ENCODE measurements around the gene RXRA. TPM values are rescaled to one million over a fixed set of nuclear protein-coding genes. Genes with fewer than 3 reads are reported as not detected.

RXRA gene
- 12.5 and 22.6 TPM in 2 replicates for total RNA-seq (2014; rRNA removed; shearing (Covaris generic))

DNA sequence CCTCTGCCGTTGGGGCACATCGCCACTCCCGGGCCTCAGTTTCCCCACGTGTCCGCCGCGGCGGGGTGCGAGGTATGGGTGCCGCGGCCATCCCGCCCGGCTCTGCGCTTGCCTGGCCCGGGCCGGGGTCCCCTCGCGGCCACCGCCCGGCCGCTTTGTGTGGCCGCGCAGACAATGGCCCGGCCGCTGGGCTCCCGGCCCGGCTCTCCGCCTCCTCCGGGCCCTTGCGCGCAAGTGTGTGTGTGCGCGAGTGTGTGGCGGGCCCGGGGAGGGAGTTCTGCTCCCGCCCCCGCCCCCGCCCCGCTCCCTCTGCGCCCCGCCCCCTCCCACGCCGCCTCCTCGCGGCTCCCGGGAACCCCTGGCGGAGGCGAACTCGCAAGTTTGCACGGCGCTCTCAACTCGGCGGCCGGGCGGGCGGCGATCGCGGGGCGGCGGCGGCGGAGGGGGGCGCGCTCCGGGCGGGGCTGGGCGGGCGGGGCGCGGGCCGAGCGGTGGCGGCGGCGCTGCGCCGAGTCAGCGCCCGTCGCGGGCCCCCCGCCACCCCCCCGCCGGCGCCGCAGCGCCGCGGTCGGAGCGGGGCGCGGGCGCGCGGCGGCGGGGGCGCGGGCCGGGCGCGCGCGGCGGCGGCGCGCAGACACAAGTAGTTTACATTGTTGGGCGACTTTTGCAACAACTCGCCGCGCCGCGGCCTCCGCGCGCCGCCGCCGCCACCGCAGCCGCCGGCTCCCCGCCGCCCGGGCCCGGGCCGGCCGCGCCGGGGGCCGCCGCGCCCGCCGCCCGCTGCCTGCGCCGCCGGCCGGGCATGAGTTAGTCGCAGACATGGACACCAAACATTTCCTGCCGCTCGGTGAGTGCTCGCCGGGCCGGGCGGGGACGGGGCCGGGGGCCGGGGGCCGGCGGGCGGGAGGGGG, at the start of gene RXRA:
TSS of gene RXRA (plus strand) at position 643 of the 911 bp plus-strand sequence. CDS start at position 820, 177 bp downstream.
- DNase-seq (ENCODE audit: low read depth), result peak; percentile 77

DNA sequence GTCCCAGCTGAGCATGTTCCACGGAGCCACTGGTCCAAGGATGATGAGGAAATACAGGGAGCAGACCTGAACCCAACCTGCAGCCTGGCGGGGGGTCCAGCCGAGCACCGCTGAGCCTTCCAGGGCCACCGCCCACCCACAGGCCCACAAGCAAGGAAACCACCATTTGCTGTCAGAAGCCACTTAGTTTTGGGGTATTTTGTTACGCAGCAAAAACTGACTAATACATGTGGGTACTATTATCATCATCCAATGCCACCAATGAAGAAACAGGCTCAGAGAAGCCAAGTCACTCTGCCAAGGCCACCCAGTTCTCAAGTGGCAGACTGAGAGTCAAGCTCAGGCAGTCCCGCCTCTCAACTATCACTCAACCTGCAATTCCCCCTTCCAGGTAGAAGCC, 48.0 kb upstream of the RXRA start:
- DNase-seq (ENCODE audit: low read depth), result no peak

DNA sequence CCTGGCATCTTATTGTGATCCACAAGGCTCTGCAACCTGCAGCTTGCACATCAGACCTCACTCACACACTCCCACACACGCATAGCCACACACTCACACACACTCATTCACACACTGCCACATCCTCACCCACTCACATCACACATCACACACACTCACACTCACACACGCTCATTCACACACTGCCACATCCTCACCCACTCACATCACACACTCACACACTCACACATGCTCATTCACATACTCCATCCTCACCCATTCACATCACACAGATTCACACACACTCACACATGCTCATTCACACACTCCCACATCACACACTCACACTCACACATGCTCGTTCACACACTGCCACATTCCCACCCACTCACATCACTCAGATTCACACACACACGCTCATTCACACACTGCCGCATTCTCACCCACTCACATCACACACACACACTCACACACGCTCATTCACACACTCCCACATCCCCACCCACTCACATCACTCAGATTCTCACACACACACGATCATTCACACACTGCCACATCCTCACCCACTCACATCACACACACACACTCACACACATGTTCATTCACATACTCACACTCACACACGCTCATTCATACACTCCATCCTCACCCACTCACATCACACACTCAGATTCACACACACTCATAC, 47.1 kb upstream of the RXRA start:
- DNase-seq (ENCODE audit: low read depth), result no peak

DNA sequence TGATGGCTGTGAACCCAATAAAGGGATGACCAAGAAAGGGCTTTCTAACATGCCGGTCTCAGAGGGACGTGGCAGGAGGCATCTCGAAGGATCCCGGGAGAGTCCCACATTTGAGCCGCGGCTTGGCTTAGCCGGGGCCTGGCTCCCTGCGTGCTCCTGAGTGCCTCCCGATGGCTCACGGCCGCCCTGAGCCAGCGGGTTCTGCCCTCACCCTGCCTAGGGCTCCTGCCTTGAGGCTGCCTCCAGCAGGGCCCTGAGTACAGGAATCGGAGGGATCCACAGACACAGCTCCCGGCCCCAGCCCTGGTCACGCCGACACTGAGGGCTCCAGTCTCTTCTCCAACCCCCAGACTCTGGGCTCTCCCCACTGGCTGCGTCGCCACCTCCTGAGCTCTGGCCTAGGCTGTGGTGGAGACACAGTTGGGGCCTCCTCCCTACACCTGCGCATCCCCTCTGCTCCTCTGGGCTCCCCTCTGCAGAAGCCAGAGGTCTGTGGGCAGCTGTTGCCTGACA, 44.1 kb upstream of the RXRA start:
- no peak for DNase-seq (ENCODE audit: low read depth)

DNA sequence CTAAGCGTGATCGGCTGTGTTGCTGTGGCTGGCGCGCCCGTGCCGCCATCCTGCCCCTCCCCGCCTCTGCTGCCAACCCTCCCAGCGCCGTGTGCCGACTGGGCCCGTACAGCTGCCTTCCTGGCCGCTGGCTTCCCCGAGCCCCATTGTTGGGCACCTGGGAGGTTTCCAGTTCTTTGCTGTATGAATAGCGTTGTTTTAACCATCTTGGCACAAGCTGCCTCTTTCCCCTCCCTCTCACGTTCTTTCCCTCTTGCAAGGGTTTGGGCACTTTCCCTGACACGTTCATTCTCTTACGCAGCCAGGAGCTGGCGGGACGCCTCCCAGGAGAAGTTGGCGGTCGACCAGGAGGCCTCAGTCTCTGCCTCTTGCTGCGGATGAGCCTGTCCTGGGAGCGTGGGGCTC, 43.1 kb upstream of the RXRA start:
- DNase-seq (ENCODE audit: low read depth), result peak; percentile 80

DNA sequence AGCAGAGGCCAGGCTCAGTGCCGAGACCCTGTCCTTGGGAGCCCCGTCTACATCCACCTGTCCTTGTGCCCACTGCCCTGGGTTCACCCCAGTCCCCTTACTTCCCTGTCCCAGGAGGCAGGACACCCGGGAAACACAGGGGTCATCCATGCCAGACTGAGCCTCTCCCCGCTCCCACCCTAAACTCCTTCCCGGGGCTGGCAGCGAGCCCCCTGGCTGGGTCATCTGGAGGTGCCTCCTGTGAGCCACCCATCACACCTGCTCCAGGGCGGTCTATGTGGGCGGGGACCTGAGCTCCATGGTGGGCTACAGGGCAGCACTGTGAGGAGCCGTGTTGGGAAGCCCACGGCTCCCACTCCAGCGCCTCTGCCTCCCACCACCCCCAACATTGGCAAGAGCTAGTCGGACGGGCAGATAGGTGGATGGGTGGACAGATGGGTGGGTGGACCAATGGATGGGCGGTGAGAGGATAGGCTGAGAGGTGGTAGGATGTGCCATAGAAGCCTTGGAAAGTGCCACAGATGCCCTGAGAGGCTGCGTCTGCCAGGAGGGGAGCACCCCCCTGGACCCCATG, 42.5 kb upstream of the RXRA start:
- DNase-seq (ENCODE audit: low read depth), result no peak

DNA sequence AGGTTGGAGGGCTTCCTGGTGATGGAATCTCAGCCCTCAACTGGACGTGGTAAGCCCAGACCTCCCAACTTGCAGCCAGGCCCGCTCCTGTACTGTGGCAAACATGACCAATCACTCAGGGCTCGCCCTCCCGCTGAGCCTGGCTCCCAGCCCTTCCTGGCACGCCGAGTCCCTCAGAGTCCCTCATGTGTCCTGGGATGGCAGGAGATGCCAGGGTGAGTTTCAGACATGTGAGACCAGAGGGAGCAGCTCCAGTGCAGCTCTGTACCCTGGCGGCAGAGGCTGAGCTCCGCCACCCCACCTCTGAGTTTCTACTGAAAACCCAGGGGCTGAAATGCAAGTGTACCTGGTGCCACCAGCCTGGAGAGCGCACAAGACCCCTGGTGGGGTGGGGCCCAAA, 42.0 kb upstream of the RXRA start:
- peak; percentile 71 for DNase-seq (ENCODE audit: low read depth)

DNA sequence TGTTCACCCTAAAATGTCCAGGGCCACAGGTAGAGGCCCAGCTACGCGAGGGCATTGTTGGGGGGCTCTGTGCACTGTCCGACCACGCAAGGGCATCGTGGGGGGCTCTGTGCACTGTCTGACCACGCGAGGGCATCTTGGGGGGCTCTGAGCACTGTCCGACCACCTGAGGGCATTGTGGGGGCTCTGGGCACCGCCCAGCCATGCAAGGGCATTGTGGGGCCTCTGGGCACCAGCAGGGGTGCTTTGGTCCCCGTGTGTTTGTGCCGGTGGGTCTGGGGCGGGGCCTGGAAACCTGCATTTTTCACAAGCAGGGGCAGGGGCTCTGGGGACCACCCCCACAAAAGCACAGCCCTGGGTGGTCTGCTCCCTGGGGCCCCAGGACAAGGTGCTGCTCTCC, 41.5 kb upstream of the RXRA start:
- no peak for DNase-seq (ENCODE audit: low read depth)

DNA sequence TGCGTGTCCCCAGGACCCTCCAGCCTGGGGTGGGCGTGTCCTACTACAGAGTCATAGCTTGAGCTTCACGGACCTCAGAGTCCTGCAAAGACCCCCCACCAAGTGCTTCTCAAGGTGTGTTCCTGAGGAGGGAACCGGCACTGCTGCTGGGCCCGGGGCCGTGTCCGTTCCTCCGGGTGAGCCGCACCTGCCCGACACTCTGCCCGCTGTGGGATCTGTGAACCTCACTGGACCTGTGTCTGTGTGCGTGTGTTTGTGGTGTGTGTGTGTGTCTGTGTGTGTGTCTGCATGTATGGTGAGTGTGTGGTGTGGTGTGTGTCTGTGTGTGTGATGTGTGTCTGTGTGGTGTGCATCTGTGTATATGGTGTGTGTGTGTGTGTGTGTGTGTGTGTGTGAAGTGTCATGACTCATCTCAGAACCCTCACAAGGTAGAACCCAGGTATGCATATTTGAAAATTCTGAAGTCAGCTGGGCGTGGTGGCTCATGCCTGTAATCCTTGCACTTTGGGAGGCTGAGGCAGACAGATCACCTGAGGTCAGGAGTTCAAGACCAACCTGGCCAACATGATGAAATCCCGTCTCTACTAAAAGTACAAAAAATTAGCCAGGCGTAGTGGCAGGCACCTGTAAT, 40.9 kb upstream of the RXRA start:
- no peak for DNase-seq (ENCODE audit: low read depth)

DNA sequence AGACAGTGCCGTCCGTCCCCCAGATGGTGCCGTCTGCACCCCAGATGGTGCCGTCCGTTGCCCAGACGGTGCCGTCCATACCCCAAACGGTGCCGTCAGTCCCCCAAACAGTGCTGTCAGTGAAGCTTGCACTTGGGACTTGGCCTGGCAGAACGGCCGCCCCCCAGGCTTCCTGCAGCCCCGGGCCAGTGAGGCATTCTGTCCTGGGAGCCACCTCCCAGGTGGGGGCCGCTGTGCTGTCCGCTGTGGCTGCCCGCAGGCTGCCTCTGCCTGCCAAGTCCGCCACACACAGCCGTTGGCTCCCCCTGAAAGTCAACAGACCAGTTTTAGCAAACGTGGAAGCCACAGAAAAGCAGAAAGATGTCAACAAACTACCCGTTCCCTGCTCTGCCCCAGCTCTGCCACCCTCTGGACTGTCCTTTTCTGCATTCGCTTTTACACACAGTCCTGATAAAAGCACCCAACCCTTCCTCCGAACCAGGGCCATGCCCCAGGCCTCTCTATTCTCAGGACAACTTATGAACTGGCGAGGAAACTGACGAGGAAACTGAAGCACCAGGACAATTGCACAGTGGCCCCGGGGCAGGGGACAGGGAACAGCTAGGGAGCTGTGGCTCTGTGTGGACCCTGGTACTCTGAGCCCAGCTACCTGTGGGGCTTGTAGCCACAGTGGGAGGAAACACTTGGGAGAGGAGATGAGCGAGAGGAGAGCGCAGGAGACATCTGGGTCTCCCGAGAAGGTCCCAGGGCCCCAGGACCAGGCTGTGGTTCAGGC, 39.6 kb upstream of the RXRA start:
- peak; percentile 25 for DNase-seq (ENCODE audit: low read depth)

DNA sequence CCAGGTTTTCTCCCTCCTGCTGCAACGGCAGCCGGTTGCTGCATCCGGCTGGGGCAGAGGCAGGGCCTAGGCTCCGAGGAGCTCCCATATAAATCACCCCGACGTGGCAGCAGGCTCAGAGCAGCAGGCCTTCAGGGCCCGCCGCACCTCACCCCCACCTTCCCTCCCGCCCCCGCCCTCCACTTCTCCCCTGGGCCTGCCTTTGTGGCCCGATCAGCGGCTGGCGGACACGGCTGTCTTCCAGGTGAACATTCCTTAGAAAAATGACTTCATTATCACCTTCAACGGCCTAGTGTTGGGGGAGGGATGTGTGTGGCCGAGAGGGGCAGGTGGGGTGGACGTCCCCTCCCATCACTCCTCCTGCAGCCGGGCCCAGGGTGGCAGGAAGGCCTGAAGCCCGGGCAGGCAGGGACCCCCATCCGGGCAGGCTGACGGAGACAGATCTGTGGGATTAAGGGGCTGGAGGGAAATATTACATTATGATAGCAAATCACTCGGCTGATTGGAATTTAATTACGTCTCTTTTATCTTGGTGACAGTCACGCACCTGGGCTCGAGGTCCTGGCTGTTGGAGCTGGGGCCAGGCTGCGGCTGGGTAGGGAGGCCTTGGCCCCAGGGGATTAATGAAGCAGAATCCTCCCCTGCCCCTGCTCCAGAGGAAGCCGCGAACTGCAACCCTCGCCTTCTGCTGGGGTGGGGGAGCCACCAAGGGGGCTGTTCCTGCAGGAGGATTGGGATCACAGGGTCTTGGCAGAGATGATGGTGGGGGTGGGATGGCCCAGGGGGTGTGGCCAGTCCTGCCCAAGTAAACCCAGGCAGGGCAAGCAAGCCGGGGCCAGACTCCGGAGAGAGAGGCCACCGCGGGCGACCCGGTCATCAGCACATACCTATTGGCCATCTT, 38.4 kb upstream of the RXRA start:
- DNase-seq (ENCODE audit: low read depth), result no peak

DNA sequence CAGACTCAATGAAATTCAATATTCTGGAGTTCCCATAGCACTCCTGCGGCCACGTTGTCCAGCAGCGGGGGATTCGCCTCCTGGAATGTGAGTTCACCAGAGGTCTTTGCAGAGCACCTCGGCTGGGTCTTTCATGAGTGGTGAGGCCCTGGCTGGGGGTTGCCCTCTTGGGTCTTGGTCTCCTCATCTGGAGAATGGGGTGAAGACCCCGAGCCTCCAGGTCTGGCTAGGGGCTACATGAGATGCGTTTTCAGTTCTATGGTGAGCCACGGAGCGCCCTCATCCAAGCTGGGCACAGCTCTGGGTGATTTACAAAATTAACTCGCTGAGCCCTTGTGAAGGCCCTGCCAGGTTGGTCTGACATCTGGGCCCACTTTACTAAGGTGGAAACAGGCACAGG, 37.5 kb upstream of the RXRA start:
- DNase-seq (ENCODE audit: low read depth), result no peak

DNA sequence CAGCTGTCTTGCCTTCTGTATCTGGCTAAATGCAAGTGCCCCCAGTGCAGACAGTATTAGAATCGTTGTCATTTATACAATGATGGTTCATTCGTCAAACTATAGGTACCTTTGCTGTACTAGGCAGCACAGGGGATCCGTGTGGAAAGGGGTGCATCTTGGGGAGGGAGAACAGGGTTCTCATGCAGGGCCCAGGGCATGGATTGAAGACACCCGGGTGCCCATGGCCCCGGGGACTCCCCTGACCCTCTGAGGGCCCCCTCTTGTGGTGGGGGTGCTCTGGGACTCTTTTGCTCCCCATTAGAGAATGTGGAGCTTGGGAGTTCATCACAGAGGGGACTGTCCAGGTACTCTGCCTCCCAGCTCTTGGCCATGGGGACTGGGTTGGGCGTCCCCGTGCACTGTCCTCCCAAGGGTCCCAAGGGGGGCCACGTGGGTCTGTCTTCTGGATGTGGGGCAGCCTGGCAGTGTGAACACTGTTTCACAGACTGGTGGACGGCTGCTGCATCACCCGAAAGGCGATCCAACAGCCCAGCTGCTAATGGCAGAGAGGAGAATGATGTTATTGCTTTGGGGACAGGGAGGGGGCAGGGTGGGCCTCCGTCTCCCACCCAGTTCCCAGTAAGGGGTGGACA, 36.9 kb upstream of the RXRA start:
- no peak for DNase-seq (ENCODE audit: low read depth)

DNA sequence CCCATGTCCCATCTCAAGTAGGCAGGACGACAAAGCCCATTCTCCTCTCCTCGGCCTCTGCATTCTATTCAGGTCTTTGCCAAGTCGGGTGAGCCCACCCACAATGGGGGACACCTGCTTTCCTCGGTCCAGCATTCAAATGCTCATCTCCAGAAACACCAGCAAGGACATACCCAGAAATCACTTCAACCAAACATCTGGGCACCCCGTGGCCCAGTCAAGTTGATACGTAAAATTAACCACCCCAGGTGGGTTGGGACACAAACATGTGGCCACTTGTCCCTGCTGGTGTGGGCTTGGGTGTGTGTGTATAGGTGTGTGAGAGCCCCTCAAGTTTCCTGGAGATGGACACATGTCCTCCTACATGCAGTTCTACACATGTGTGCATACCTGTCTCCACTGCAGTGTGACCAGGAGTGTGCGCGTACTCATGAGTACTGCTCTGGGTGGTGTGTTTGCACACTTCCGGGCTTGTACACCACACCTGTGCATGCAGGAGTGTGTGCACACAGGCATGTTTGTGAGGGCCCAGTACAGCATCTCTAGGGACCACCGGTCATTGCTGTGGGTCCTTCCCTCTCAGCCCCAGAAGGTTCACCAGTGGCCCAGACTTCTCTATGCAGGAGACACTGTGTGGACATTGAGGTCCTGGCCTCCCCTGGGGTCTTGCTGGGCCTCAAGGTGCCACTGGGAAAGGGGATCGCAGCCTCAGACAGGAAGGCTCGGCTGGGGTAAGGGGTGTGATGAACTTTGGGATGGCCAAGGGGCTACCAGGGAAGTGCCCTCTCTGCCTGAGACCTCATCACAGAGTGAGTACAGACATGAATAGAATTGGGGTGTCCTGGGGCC, 35.4 kb upstream of the RXRA start:
- DNase-seq (ENCODE audit: low read depth), result no peak

DNA sequence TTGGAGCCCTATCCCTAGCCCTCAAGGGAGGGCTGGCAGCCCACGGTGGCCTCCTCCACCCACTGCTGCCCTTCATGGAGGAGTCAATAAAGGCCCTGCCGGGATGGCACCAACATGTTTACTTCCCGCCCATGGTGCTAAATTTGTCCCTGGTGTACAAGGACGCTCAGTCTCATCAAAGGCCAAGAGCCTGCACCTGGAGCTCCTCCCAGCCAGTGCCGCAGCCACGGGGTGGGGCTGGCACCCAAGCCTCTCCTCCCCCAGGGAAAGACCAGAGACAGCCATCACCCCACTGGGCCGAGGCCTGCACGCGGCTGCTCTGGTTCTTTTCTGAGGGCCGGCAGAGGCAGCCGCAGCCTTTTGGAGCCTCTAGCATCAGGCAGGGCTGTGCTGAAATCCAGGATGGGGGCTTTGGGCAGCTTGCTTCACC, 34.8 kb upstream of the RXRA start:
- no peak for DNase-seq (ENCODE audit: low read depth)

DNA sequence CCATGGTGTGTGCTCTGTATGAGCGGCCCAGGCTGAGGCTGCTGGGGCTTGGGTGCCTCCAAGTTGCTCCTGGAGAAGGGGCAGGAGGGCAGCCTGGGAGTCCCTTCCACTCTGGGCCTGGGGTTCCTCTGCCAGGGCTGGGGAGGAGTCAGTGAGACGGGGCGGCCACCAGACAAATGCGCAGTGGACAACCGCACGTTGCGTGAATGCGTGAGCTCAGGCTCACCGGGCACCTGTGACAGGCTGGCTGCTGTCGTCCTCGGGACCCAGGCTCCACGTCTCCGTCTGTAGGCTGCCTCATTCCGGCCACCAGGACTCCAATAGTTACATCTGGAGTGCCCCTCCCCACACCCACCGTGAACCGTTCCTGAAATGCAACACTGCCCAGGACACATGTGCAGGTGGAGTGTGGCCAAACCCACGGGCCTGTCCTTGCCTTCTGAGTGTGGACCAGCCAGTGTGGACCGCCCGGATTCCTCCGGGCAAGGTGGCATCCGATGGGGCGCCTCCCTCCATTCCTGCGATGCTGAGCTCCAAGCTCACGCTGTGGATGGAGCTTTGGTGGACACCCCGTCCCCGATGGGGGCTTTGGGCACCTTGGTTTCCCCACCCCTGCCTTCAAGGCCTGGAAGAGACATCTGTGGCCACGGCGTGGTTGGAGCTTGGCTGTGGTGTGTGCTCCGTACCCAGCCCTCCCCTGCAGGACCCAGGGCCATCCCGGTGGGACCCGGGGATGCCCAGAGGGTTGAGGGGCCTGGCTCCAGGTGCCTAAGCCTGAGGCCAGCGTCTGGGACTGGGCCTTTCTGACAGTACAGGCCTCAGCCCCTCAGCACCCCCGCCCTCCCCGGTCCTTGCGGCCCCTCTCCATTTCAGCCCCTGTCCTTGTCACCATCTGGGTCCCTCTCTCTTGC, 34.0 kb upstream of the RXRA start:
- DNase-seq (ENCODE audit: low read depth), result no peak

DNA sequence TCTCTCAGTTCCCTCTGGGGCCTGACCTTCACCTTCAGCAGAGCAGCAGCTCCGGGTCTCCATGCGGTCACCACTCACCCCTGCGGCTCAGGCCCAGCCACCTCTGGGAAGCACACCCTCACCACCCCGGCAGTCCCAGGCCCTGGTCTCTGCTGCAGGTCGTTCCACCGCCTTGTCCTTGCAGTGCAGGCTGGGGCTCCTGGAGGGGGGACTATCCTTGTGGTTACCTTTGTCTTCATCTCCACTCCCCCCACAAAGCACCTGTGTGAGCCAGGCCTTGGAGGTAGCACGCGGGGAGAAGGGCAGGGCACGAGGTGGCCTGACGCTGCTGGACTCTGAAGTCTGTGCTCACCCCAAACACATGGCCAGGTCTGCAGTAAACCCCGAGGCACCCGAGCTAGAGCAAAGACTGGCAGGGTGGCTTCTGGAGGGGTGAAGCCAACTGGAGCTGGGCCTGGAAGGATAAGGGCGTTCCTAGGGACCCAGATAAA, 33.2 kb upstream of the RXRA start:
- DNase-seq (ENCODE audit: low read depth), result no peak

All from M059J (cell line).